ENCODE data around the gene COX10.
"Not testable (repeated sequence)": the region's sequence is repeated elsewhere in the genome, so short reads cannot be mapped to it uniquely, and the experiment has no call there.

Gene COX10

DNA sequence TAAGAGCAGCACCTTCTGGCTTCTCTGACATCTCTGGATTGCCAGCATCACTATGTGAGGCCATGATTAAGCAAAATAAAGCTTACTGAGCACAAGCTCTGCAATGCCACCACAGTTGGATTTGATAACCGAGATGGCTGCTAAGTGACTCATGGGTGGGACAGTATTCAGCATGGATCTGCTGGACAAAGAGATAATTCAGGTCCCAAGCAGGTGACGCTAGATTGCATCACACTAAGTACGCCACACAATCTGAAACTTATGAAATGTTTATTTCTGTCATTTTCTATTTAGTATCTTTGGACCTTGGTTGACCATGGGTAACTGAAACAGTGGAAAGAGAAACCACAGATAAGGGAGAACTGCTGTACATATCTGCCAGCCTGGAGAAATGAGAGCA is 139.9 kb downstream of the COX10 start:
- Histone ChIP-seq H3K4me3 (ENCODE audit: low read length) (no peak overlapping the region), H3K9me3 (ENCODE audit: low read length) (peaks cover 12% of the 10 kb centered on the region), H2AFZ (ENCODE audit: low read depth, low read length) (no peak overlapping the region), H3K4me1 (ENCODE audit: insufficient read depth, low read length) (no peaks in the 10 kb centered on the region), H3K27me3 (ENCODE audit: insufficient read depth, low read length) (no peaks in the 10 kb centered on the region), H3K36me3 (ENCODE audit: insufficient read depth, low read length) (peaks cover 20% of the 10 kb centered on the region)

- Histone ChIP-seq H3K4me3 (ENCODE audit: low read length) (no peak overlapping the region), H3K4me1 (ENCODE audit: insufficient read depth, low read length) (no peaks in the 10 kb centered on the region), H3K36me3 (ENCODE audit: insufficient read depth, low read length) (peaks cover 16% of the 10 kb centered on the region), H2AFZ (ENCODE audit: low read depth, low read length) (no peak overlapping the region), H3K27me3 (ENCODE audit: insufficient read depth, low read length) (no peaks in the 10 kb centered on the region), H3K9me3 (ENCODE audit: low read length) (peaks cover 12% of the 10 kb centered on the region)
These were observed 141.9 kb downstream of the COX10 start for GRCh38 chr17:14211246-14211645.

DNA sequence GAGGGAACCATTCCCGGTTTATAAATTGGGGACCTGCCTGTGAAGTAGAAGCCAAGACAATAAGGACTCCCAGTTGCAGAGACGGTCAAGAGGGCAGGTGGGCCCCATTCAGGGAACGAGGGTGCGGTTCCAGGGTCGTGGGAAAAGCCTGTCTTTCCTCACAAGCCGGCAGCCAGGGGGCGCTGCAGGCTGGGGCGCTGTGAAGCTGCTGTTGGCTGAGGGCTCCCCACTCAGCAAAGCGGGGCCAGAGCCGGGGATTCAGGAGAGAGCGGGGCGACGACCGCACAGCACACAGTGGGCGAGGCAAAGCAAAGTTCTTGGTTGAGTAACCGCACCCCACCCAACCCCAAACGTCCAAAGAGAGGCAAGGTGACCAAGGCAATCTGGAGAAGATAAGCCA is 142.5 kb downstream of the COX10 start:
- peaks cover 12% of the 10 kb centered on the region for H3K9me3 ChIP-seq (ENCODE audit: low read length)
- no peak overlapping the region for H3K4me3 ChIP-seq (ENCODE audit: low read length)
- H3K36me3 ChIP-seq (ENCODE audit: insufficient read depth, low read length) = peaks cover 14% of the 10 kb centered on the region
- no peak overlapping the region for H2AFZ ChIP-seq (ENCODE audit: low read depth, low read length)
- no peaks in the 10 kb centered on the region for H3K27me3 ChIP-seq (ENCODE audit: insufficient read depth, low read length)
- H3K4me1 ChIP-seq (ENCODE audit: insufficient read depth, low read length) = no peaks in the 10 kb centered on the region

DNA sequence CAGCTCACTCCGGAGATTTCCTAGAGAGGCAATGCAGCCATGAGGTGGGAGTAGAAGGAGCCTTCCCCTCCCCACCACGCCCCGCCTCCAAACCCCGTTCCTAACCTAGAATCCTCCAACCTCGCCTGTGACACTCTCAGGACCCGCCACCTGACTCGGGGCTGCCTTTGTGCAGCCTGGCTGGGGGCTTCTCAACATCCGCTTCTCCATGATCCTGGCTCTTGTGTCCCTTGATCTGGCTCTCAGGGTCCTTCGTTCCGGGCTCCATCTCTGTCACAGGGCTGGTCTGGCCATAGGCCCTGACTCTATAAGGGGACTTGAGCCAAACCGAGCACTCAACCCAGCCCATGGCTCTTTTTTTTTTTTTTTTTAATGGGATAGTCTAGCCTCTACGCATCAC is 143.1 kb downstream of the COX10 start:
- Histone ChIP-seq H3K36me3 (ENCODE audit: insufficient read depth, low read length) (peaks cover 9% of the 10 kb centered on the region), H3K27me3 (ENCODE audit: insufficient read depth, low read length) (no peaks in the 10 kb centered on the region), H2AFZ (ENCODE audit: low read depth, low read length) (no peak overlapping the region), H3K4me1 (ENCODE audit: insufficient read depth, low read length) (no peaks in the 10 kb centered on the region), H3K4me3 (ENCODE audit: low read length) (no peak overlapping the region), H3K9me3 (ENCODE audit: low read length) (peaks cover 12% of the 10 kb centered on the region)

- Histone ChIP-seq H3K36me3 (ENCODE audit: insufficient read depth, low read length) (peaks cover 3% of the 10 kb centered on the region), H3K27me3 (ENCODE audit: insufficient read depth, low read length) (no peaks in the 10 kb centered on the region), H2AFZ (ENCODE audit: low read depth, low read length) (no peak overlapping the region), H3K9me3 (ENCODE audit: low read length) (peaks cover 12% of the 10 kb centered on the region), H3K4me1 (ENCODE audit: insufficient read depth, low read length) (no peaks in the 10 kb centered on the region), H3K4me3 (ENCODE audit: low read length) (no peak overlapping the region)
These were observed 145.0 kb downstream of the COX10 start for GRCh38 chr17:14214271-14214670.

- Histone ChIP-seq H2AFZ (ENCODE audit: low read depth, low read length) (no peak overlapping the region), H3K4me1 (ENCODE audit: insufficient read depth, low read length) (no peaks in the 10 kb centered on the region), H3K36me3 (ENCODE audit: insufficient read depth, low read length) (no peaks in the 10 kb centered on the region)
These were observed 153.3 kb downstream of the COX10 start for GRCh38 chr17:14222611-14223010.

DNA sequence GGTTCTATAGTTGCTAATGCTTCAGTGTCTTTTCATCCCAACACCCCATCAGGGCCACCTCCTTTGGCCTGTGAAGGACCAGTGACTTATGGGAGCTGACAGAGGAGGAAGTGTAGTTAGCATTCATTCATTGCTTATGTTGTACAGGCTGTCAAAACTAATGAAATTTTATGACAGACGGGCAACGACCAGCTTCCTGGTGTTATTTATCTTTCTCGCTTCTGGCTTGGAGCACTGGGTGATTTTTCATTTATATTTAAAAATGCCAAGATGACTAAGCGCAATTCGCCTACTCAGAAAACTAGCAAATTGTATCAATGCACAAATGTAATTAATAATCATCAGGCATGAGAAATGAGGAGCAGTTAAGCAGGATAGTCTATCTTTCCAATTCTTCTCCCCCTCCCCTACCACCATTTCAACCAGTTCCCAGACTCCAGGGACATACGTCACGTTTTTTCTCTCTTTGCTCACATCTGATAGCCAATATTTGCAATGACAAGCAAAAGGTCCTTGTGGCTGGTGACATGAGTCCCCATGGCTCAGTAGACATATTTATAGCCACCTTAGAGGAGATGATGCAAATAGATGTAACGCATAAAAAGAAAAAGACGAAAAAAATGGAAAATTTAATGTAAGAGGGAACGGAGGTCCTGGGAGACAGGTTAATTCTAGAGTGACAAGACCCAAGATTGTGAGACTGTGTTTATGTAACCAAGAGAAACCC is 156.1 kb downstream of the COX10 start:
- H3K36me3 ChIP-seq (ENCODE audit: insufficient read depth, low read length) = no peaks in the 10 kb centered on the region
- no peaks in the 10 kb centered on the region for H3K27me3 ChIP-seq (ENCODE audit: insufficient read depth, low read length)
- no peak overlapping the region for H2AFZ ChIP-seq (ENCODE audit: low read depth, low read length)
- no peaks in the 10 kb centered on the region for H3K4me1 ChIP-seq (ENCODE audit: insufficient read depth, low read length)
- no peak overlapping the region for H3K4me3 ChIP-seq (ENCODE audit: low read length)
- H3K9me3 ChIP-seq (ENCODE audit: low read length) = no peaks in the 10 kb centered on the region

More at GRCh38 chr17:14222611-14223010, 153.3 kb downstream of the COX10 start:
- H3K4me3 ChIP-seq (ENCODE audit: low read length) = no peak overlapping the region
- H3K9me3 ChIP-seq (ENCODE audit: low read length) = no peaks in the 10 kb centered on the region
- no peaks in the 10 kb centered on the region for H3K27me3 ChIP-seq (ENCODE audit: insufficient read depth, low read length)

DNA sequence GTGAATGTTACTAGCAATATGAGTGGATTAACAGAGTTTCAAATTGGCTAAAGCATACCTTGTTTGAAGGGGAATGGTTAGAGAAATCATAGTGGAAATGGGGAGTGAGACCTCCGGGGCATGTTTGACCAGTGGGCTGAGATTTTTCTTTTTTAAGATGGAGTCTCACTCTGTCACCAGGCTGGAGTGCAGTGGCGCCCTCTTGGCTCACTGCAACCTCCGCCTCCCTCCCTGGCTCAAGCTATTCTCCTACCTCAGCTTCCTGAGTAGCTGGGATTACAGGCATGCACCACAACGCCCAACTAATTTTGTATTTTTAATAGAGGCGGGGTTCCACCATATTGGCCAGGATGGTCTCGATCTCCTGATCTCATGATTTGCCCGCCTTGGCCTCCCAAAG is 157.7 kb downstream of the COX10 start:
- no peak overlapping the region for H3K4me3 ChIP-seq (ENCODE audit: low read length)
- H3K27me3 ChIP-seq (ENCODE audit: insufficient read depth, low read length) = no peaks in the 10 kb centered on the region
- no peak overlapping the region for H2AFZ ChIP-seq (ENCODE audit: low read depth, low read length)
- H3K9me3 ChIP-seq (ENCODE audit: low read length) = no peaks in the 10 kb centered on the region
- no peaks in the 10 kb centered on the region for H3K4me1 ChIP-seq (ENCODE audit: insufficient read depth, low read length)
- H3K36me3 ChIP-seq (ENCODE audit: insufficient read depth, low read length) = no peaks in the 10 kb centered on the region

GRCh38 chr17:14228903-14229302 is 159.6 kb downstream of the COX10 start:
- Histone ChIP-seq H3K27me3 (ENCODE audit: insufficient read depth, low read length) (no peaks in the 10 kb centered on the region), H2AFZ (ENCODE audit: low read depth, low read length) (no peak overlapping the region), H3K4me1 (ENCODE audit: insufficient read depth, low read length) (no peaks in the 10 kb centered on the region), H3K9me3 (ENCODE audit: low read length) (no peaks in the 10 kb centered on the region), H3K4me3 (ENCODE audit: low read length) (no peak overlapping the region), H3K36me3 (ENCODE audit: insufficient read depth, low read length) (no peaks in the 10 kb centered on the region)

GRCh38 chr17:14231187-14231586 is 161.9 kb downstream of the COX10 start:
- H3K36me3 ChIP-seq (ENCODE audit: insufficient read depth, low read length); H3K9me3 ChIP-seq (ENCODE audit: low read length); H2AFZ ChIP-seq (ENCODE audit: low read depth, low read length); H3K4me3 ChIP-seq (ENCODE audit: low read length); H3K4me1 ChIP-seq (ENCODE audit: insufficient read depth, low read length); H3K27me3 ChIP-seq (ENCODE audit: insufficient read depth, low read length): not testable (repeated sequence)

GRCh38 chr17:14235047-14235446 is 165.7 kb downstream of the COX10 start:
- H3K9me3 ChIP-seq (ENCODE audit: low read length); H3K36me3 ChIP-seq (ENCODE audit: insufficient read depth, low read length); H3K27me3 ChIP-seq (ENCODE audit: insufficient read depth, low read length); H3K4me1 ChIP-seq (ENCODE audit: insufficient read depth, low read length); H2AFZ ChIP-seq (ENCODE audit: low read depth, low read length); H3K4me3 ChIP-seq (ENCODE audit: low read length): not testable (repeated sequence)

DNA sequence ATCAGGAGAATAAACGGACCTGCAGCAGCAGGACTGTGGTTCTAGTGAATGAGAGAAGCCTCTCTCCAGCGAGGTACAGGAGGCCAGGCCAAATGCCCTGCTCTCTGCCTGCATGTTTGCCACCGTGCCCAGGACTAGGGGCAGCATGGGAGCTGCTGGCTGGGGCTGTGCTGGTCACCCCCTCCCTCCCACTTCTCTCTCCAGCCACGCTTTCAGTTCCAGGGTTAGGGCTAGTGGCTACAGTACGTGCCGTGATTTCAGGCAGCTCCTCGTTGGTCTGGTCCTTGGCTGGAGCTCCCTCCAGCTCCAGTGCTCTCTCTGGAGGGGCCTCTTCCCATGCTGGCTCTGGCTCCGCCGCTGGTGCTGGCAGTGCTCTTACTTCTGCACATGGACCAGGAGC is 166.7 kb downstream of the COX10 start:
- not testable (repeated sequence) for H3K27me3 ChIP-seq (ENCODE audit: insufficient read depth, low read length); H3K4me1 ChIP-seq (ENCODE audit: insufficient read depth, low read length); H3K4me3 ChIP-seq (ENCODE audit: low read length); H3K36me3 ChIP-seq (ENCODE audit: insufficient read depth, low read length); H2AFZ ChIP-seq (ENCODE audit: low read depth, low read length); H3K9me3 ChIP-seq (ENCODE audit: low read length)

GRCh38 chr17:14236762-14237161 is 167.5 kb downstream of the COX10 start, which contains the start of gene CDRT15:
Gene CDRT15, minus strand, starts transcription at chr17:14236862. Its CDS starts 29 bp downstream, at chr17:14236833.
- not testable (repeated sequence) for H3K4me1 ChIP-seq (ENCODE audit: insufficient read depth, low read length); H3K9me3 ChIP-seq (ENCODE audit: low read length); H3K27me3 ChIP-seq (ENCODE audit: insufficient read depth, low read length); H3K4me3 ChIP-seq (ENCODE audit: low read length); H3K36me3 ChIP-seq (ENCODE audit: insufficient read depth, low read length); H2AFZ ChIP-seq (ENCODE audit: low read depth, low read length)

GRCh38 chr17:14239271-14239670 is 170.0 kb downstream of the COX10 start:
- H3K4me3 ChIP-seq (ENCODE audit: low read length); H3K27me3 ChIP-seq (ENCODE audit: insufficient read depth, low read length); H3K9me3 ChIP-seq (ENCODE audit: low read length); H2AFZ ChIP-seq (ENCODE audit: low read depth, low read length); H3K36me3 ChIP-seq (ENCODE audit: insufficient read depth, low read length); H3K4me1 ChIP-seq (ENCODE audit: insufficient read depth, low read length): not testable (repeated sequence)
